Stomach (tissue), 4 donors: ENCODE measurements around the gene IMPDH1.

ENCODE experiments used
- CTCF ChIP-seq, 7 experiments: fragments of 450-650 bp in 4 of 7; fragments of 200-600 bp in 3 of 7; sonication (generic) in 3 of 7; IDR thresholded peaks; one replicate each; pipeline ENCODE4 v1.5.1; 2016 to 2019; ENCODE audit warnings: antibody characterized with exemption in 7 of 7, control low read depth in 2 of 7, mild to moderate bottlenecking in 1 of 7
- EP300 ChIP-seq: sonication (generic); formaldehyde crosslinking; IDR thresholded peaks from one replicate; pipeline ENCODE4 v1.6.1; 2017; ENCODE audit warnings: antibody characterized with exemption
- POLR2A ChIP-seq, 4 donors: fragments of 450-650 bp; IDR thresholded peaks; one replicate each; pipeline ENCODE4 v1.6.1; 2016; ENCODE audit warnings: antibody characterized with exemption in 4 of 4, control low read depth in 2 of 4, mild to moderate bottlenecking in 1 of 4, moderate library complexity in 1 of 4
- POLR2AphosphoS5 ChIP-seq, 3 donors: sonication (generic); formaldehyde crosslinking; IDR thresholded peaks; one replicate each; pipeline ENCODE4 v1.6.1; 2016; ENCODE audit warnings: antibody characterized with exemption in 3 of 3

DNA sequence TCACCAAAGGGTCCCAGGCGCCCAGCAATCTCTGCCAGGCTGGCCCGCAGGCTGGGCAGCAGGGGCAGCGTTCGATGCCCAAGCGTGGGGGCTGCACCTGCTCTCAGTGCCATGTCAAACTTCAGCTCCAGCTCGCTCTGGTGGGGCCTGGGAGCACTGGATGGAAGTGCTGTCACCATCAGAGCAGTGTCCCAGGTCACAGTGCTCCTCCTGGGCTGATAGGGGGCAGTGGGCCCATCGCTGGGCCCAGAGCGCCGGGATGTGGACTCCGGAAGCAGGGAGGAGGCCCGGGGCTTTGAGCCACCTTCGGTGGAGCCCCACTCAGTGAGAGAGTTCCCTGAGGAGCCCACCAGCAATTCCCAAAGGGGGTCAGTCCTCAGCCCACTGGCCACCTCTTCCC is 50.4 kb downstream of the IMPDH1 start:
- no peak for TF ChIP-seq POLR2A (IDR thresholded peaks at IDR 0.05)
- no peak for TF ChIP-seq CTCF (IDR thresholded peaks at IDR 0.05)
- no peak for TF ChIP-seq POLR2AphosphoS5 (IDR thresholded peaks at IDR 0.05)
- no peak for TF ChIP-seq EP300
